Adrenal gland (tissue), 12 donors: ENCODE data around the gene DAB2IP. TPM values are rescaled to one million over a fixed set of nuclear protein-coding genes. Genes with fewer than 3 reads are reported as not detected.

Source experiments
- DNase-seq, 7 donors: peaks; one replicate each; pipeline ENCODE4 v3.0.0-alpha.2; 2019 to 2020
- H3K27ac ChIP-seq, 5 donors: fragments of 200-600 bp; sonication (generic) in 4 of 5; 1 replicate in 3 of 5; 2 replicates in 2 of 5; pipeline versions ENCODE4 v1.5.1 to v1.8.0; 2016 to 2020; ENCODE audit warnings: mild to moderate bottlenecking in 1 of 5
- H3K27me3 ChIP-seq: fragments of 200-600 bp; 2 replicates; pipeline ENCODE4 v1.8.0; 2021
- H3K36me3 ChIP-seq, 2 donors: fragments of 200-600 bp; replicated peaks in 1 of 2; 1 replicate in 1 of 2; 2 replicates in 1 of 2; pipeline versions ENCODE4 v1.5.1 to v1.8.0; 2018 to 2022
- H3K4me1 ChIP-seq, 2 donors: fragments of 200-600 bp; replicated peaks in 1 of 2; 1 replicate in 1 of 2; 2 replicates in 1 of 2; pipeline versions ENCODE4 v1.5.1 to v1.8.0; 2018 to 2021
- H3K4me3 ChIP-seq, 4 donors: fragments of 200-600 bp; sonication (generic) in 3 of 4; one replicate each; pipeline ENCODE4 v1.5.1; 2016 to 2018
- H3K9me3 ChIP-seq, 3 donors: fragments of 200-600 bp; sonication (generic) in 1 of 3; replicated peaks in 1 of 3; 1 replicate in 2 of 3; 2 replicates in 1 of 3; pipeline versions ENCODE4 v1.5.1 to v1.8.0; 2016 to 2021
- CTCF ChIP-seq, 6 experiments: fragments of 450-650 bp in 4 of 6; fragments of 200-600 bp in 2 of 6; sonication (generic) in 1 of 6; IDR thresholded peaks; 1 replicate in 5 of 6; 2 replicates in 1 of 6; pipeline versions ENCODE4 v1.5.1 to v1.8.0; 2016 to 2021; ENCODE audit warnings: antibody characterized with exemption in 6 of 6, mild to moderate bottlenecking in 2 of 6, moderate library complexity in 1 of 6
- POLR2A ChIP-seq, 2 donors: fragments of 450-650 bp; IDR thresholded peaks; one replicate each; pipeline ENCODE4 v1.6.1; 2017; ENCODE audit warnings: antibody characterized with exemption in 2 of 2, mild to moderate bottlenecking in 2 of 2, moderate library complexity in 1 of 2
- WGBS, 4 donors: extraction: QIAGEN DNeasy Blood & Tissue Kit in 2 of 4; methylation state at CpG; one replicate each; pipeline versions ENCODE4 v1.1.5 to v1.1.7; 2013 to 2017; 5-methylcytosine and 5-hydroxymethylcytosine counted together
- intact Hi-C, 2 donors: fragments of 100-400 bp; cut with DNase I; formaldehyde crosslinking; loops; one replicate each; pipeline versions ENCODE4 v1.14.1 to v1.15.0; 2022 to 2023
- polyA plus RNA-seq, 3 donors: library from polyadenylated mRNA; stranded (reverse); fragments of 200-250 nt in 2 of 3; fragments of 350-450 nt in 1 of 3; fragmentation: Illumina TruSeq in 1 of 3; extraction: RNeasy Lipid Tissue Mini Kit (QIAGEN cat#74804) in 1 of 3; gene quantifications; one replicate each; pipeline ENCODE4 v1.2.3, GENCODE V29; 2013 to 2014
- total RNA-seq, 9 donors: library from RNA; depleted of rRNA in 4 of 9; stranded (reverse); fragments of >200 nt in 4 of 9; fragments of 120-200 nt in 1 of 9; fragmentation: NEBNext Ultra II Directional in 1 of 9; extraction: Animal tissue kit (Norgen Biotek cat#: 25700) in 1 of 9; gene quantifications; one replicate each; pipeline versions ENCODE4 v1.1.0 to v1.2.4, GENCODE V29; 2013 to 2023
- donor health status: healthy with polysubstance abuse.
- donor health status: Bipolar disorder and iron deficiency.
- donor health status: DM: yes; HTN: yes; CAD: no.
- donor health status: DM: no; HTN: no; CAD: no.
- donor health status: DM: no; HTN: no; CAD: no.
- donor health status: DM: yes; HTN: yes; CAD: no.

Gene DAB2IP
- total and polyA plus RNA-seq, 12 donors = 12.0 to 52.2 (median 43.9) TPM

- no peak for TF ChIP-seq POLR2A (IDR thresholded peaks at IDR 0.05)
- TF ChIP-seq CTCF (IDR thresholded peaks at IDR 0.05) = no peak
- 77 to 86% (median 81%) methylated on average over 5 to 9 of the region's 9 CpGs for WGBS, 4 donors
- no peaks in the 10 kb centered on the region for H3K9me3 ChIP-seq
Measured at GRCh38 chr9:121649476-121650216, 1.8 kb upstream of the DAB2IP start.

GRCh38 chr9:121650217-121651007 is 1.0 kb upstream of the DAB2IP start:
- no peaks in the 10 kb centered on the region for H3K36me3 ChIP-seq
- intact Hi-C loops = no loop called here
- H3K27ac ChIP-seq = no peak overlapping the region
- no peaks in the 10 kb centered on the region for H3K27me3 ChIP-seq
- H3K4me1 ChIP-seq = peaks cover 9 to 22% of the 10 kb centered on the region in 2 donors
- 25 to 30% (median 27%) methylated on average over 8 to 15 of the region's 15 CpGs for WGBS, 4 donors
- no peak for TF ChIP-seq CTCF (IDR thresholded peaks at IDR 0.05)
- TF ChIP-seq POLR2A (IDR thresholded peaks at IDR 0.05) = no peak
- peak in 2 of 7 donors; percentile 37 to 40 for DNase-seq
- H3K4me3 ChIP-seq = no peak overlapping the region
- H3K9me3 ChIP-seq = no peaks in the 10 kb centered on the region

More at GRCh38 chr9:121649476-121650216, 1.8 kb upstream of the DAB2IP start:
- no peaks in the 10 kb centered on the region for H3K36me3 ChIP-seq
- peaks cover 9 to 22% of the 10 kb centered on the region in 2 donors for H3K4me1 ChIP-seq
- no peak overlapping the region for H3K27ac ChIP-seq
- DNase-seq = no peak
- H3K27me3 ChIP-seq = no peaks in the 10 kb centered on the region
- H3K4me3 ChIP-seq = no peak overlapping the region
- intact Hi-C loops = no loop called here

GRCh38 chr9:121651008-121651294 is 483 bp upstream of the DAB2IP start:
- Histone ChIP-seq H3K27me3 (no peaks in the 10 kb centered on the region), H3K27ac (peak overlapping the region in 1 of 5 donors; percentile 45), H3K36me3 (no peaks in the 10 kb centered on the region), H3K4me1 (peaks cover 9 to 22% of the 10 kb centered on the region in 2 donors), H3K9me3 (no peaks in the 10 kb centered on the region), H3K4me3 (peak overlapping the region in 1 of 4 donors; percentile 61)
- intact Hi-C loops = no loop called here
- 20 to 32% (median 27%) methylated on average over 7 to 9 of the region's 9 CpGs for WGBS, 4 donors
- DNase-seq = no peak
- TF ChIP-seq CTCF (IDR thresholded peaks at IDR 0.05) (no peak), POLR2A (IDR thresholded peaks at IDR 0.05) (no peak)

- intact Hi-C loops = no loop called here
- Histone ChIP-seq H3K4me3 (peak overlapping the region in 2 of 4 donors; percentile 53 to 61), H3K9me3 (no peaks in the 10 kb centered on the region), H3K36me3 (no peaks in the 10 kb centered on the region), H3K27me3 (no peaks in the 10 kb centered on the region), H3K27ac (peak overlapping the region in 1 of 5 donors; percentile 45), H3K4me1 (peaks cover 9 to 22% of the 10 kb centered on the region in 2 donors)
- WGBS, 4 donors = 27 to 39% (median 32%) methylated on average over 25 to 29 of the region's 29 CpGs
- peak in 2 of 7 donors; percentile 33 to 38 for DNase-seq
- no peak for TF ChIP-seq CTCF (IDR thresholded peaks at IDR 0.05)
- TF ChIP-seq POLR2A (IDR thresholded peaks at IDR 0.05) = no peak
Measured at GRCh38 chr9:121652021-121652837, 795 bp downstream of the DAB2IP start.
